OCI-M2 (cell line): ENCODE results near the gene NLRP13.

Experiments
- DNase-seq: peaks from one replicate; lab custom pipeline; 2025; ENCODE audit not compliant: unreplicated experiment; lab: John Stamatoyannopoulos, UW

The NLRP13 gene

GRCh38 chr19:55901369-55902079, 30.6 kb downstream of the NLRP13 start:
- DNase-seq = no peak

- no peak for DNase-seq
These were observed 33.2 kb downstream of the NLRP13 start for GRCh38 chr19:55898911-55899310.

GRCh38 chr19:55882626-55883025, 49.5 kb downstream of the NLRP13 start:
- DNase-seq = no peak

GRCh38 chr19:55877211-55877610, 54.9 kb downstream of the NLRP13 start:
- no peak for DNase-seq

- no peak for DNase-seq
These were observed 61.4 kb downstream of the NLRP13 start for GRCh38 chr19:55870736-55871135.

GRCh38 chr19:55867101-55867500, 65.0 kb downstream of the NLRP13 start:
- no peak for DNase-seq

- DNase-seq = no peak
These were observed 65.6 kb downstream of the NLRP13 start for GRCh38 chr19:55866521-55866920.

GRCh38 chr19:55858969-55859368, 73.2 kb downstream of the NLRP13 start:
- no peak for DNase-seq

- no peak for DNase-seq
These were observed 73.7 kb downstream of the NLRP13 start for GRCh38 chr19:55858401-55858800.

GRCh38 chr19:55857974-55858373, 74.2 kb downstream of the NLRP13 start:
- no peak for DNase-seq

GRCh38 chr19:55857149-55857548, 75.0 kb downstream of the NLRP13 start:
- no peak for DNase-seq

GRCh38 chr19:55855160-55855559, 77.0 kb downstream of the NLRP13 start:
- DNase-seq = no peak
